ENCODE measurements around the gene TRIM7. TPM values are rescaled to one million over a fixed set of nuclear protein-coding genes. Genes with fewer than 3 reads are reported as not detected.
A peak's percentile ranks its signal among the peaks of the same experiment; 100 is the strongest.

The TRIM7 gene
- total and polyA plus RNA-seq, 2 experiments from 2014 or later, result 0.53 to 0.56 TPM

DNA sequence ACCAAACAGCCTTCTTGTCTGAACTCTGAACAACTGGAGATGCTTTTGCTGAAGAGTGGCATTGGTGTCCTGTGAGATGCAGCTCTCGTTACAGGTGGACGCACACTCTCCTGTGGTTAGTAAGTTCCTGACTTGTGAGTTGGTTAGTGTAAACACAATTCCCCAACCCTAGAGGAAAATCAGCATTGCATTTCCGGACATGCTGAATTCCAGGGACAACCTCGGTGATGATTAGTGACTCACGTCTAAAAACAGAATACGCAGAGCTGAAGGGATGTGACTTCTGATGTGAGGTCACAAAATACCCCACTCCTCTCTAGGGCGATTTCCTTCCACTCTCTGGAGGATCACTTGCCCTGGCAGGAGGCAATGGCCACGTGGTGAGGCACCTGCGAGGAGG is 52.6 kb downstream of the TRIM7 start (continued):
- no peak for TF ChIP-seq JUNB (IDR thresholded peaks at IDR 0.05; ENCODE audit: unreplicated experiment)
- no peak for TF ChIP-seq EZH2phosphoT487 (IDR thresholded peaks at IDR 0.05; ENCODE audit: unreplicated experiment)
- TF ChIP-seq EZH2 (IDR thresholded peaks at IDR 0.05; ENCODE audit: low read depth, unreplicated experiment), result no peak
- no peak for TF ChIP-seq CREB1 (CRISPR knock-in tag; IDR thresholded peaks at IDR 0.05; ENCODE audit: low read depth)
- no peak for TF ChIP-seq ZNF114 (CRISPR knock-in tag; IDR thresholded peaks at IDR 0.05)
- no peak for TF ChIP-seq STAT1 (IDR thresholded peaks at IDR 0.05; ENCODE audit: unreplicated experiment)
- no peak for TF ChIP-seq NANOG (IDR thresholded peaks at IDR 0.05; ENCODE audit: borderline replicate concordance)

GRCh38 chr5:181151146-181151545 is 53.9 kb downstream of the TRIM7 start:
- H3K79me2 ChIP-seq (replicated peaks; ENCODE audit: insufficient read depth), result no peaks in the 10 kb centered on the region
- no peak overlapping the region for H3K4me3 Mint-ChIP-seq
- H3K36me3 ChIP-seq (ENCODE audit: insufficient read depth), result no peaks in the 10 kb centered on the region
- TF ChIP-seq ETS1 (IDR thresholded peaks at IDR 0.05), result no peak
- TF ChIP-seq, protein P1, sequence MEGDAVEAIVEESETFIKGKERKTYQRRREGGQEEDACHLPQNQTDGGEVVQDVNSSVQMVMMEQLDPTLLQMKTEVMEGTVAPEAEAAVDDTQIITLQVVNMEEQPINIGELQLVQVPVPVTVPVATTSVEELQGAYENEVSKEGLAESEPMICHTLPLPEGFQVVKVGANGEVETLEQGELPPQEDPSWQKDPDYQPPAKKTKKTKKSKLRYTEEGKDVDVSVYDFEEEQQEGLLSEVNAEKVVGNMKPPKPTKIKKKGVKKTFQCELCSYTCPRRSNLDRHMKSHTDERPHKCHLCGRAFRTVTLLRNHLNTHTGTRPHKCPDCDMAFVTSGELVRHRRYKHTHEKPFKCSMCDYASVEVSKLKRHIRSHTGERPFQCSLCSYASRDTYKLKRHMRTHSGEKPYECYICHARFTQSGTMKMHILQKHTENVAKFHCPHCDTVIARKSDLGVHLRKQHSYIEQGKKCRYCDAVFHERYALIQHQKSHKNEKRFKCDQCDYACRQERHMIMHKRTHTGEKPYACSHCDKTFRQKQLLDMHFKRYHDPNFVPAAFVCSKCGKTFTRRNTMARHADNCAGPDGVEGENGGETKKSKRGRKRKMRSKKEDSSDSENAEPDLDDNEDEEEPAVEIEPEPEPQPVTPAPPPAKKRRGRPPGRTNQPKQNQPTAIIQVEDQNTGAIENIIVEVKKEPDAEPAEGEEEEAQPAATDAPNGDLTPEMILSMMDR (conservative IDR thresholded peaks at IDR 0.05; ENCODE audit: low read depth in 2 of 2), result peak in 1 of 2 experiments; percentile 76; a peak in 2 of 4 replicates
- peaks cover 21% of the 10 kb centered on the region; the same call in 1 of the 2 replicates for H3K4me1 ChIP-seq (ENCODE audit: insufficient read depth)
- H3K27me3 ChIP-seq (ENCODE audit: insufficient read depth), result no peaks in the 10 kb centered on the region
- H3K27ac Mint-ChIP-seq, result no peak overlapping the region
- DNase-seq (ENCODE audit: low spot score), result peak; percentile 65
- H3F3A ChIP-seq (replicated peaks; ENCODE audit: low read depth), result no peaks in the 10 kb centered on the region
- peaks cover 5% of the 10 kb centered on the region for H3K9me2 ChIP-seq (ENCODE audit: insufficient read depth)
- peaks cover 10% of the 10 kb centered on the region; the same call in 2 of the 3 replicates for H3K9me3 Mint-ChIP-seq
- H3K4me2 ChIP-seq, result no peak overlapping the region
- H4K20me1 ChIP-seq (replicated peaks; ENCODE audit: insufficient read depth), result no peaks in the 10 kb centered on the region
- peak; percentile 95 for ATAC-seq
- no peak overlapping the region for H3K27ac ChIP-seq (ENCODE audit: low read depth)
- H3K4me1 Mint-ChIP-seq, result peaks cover 28% of the 10 kb centered on the region
- peak overlapping the region; percentile 76 for H2AFZ ChIP-seq
- H3K27me3 Mint-ChIP-seq (ENCODE audit: insufficient read depth, low read depth, poor library complexity), result peaks cover 34% of the 10 kb centered on the region
- no peak overlapping the region for H3K4me3 ChIP-seq
- H3K36me3 Mint-ChIP-seq (ENCODE audit: low read depth), result no peaks in the 10 kb centered on the region

- Histone ChIP-seq H3K36me3 (ENCODE audit: insufficient read depth) (no peaks in the 10 kb centered on the region), H3K4me3 (no peak overlapping the region), H3F3A (replicated peaks; ENCODE audit: low read depth) (no peaks in the 10 kb centered on the region), H4K20me1 (replicated peaks; ENCODE audit: insufficient read depth) (no peaks in the 10 kb centered on the region), H3K4me2 (no peak overlapping the region; the same call in 1 of the 2 replicates), H3K79me2 (replicated peaks; ENCODE audit: insufficient read depth) (no peaks in the 10 kb centered on the region), H3K9me2 (ENCODE audit: insufficient read depth) (peaks cover 5% of the 10 kb centered on the region), H2AFZ (peak overlapping the region; percentile 52; the same call in 1 of the 2 replicates), H3K27me3 (ENCODE audit: insufficient read depth) (no peaks in the 10 kb centered on the region), H3K27ac (ENCODE audit: low read depth) (no peak overlapping the region), H3K4me1 (ENCODE audit: insufficient read depth) (peaks cover 21% of the 10 kb centered on the region; the same call in 1 of the 2 replicates)
- Mint-ChIP-seq H3K4me3 (no peak overlapping the region), H3K4me1 (peaks cover 28% of the 10 kb centered on the region), H3K27me3 (ENCODE audit: insufficient read depth, low read depth, poor library complexity) (peaks cover 32% of the 10 kb centered on the region), H3K9me3 (peaks cover 15% of the 10 kb centered on the region), H3K36me3 (ENCODE audit: low read depth) (0 out of 3 replicates have a peak, but pooled peaks cover under 1% of the 10 kb centered on the region), H3K27ac (no peak overlapping the region)
- no peak for ATAC-seq
- no peak for DNase-seq (ENCODE audit: low spot score)
- TF ChIP-seq ZNF114 (CRISPR knock-in tag; IDR thresholded peaks at IDR 0.05) (no peak), ZNF331 (CRISPR knock-in tag; IDR thresholded peaks at IDR 0.05; ENCODE audit: low read depth) (no peak), POLR2AphosphoS5 (IDR thresholded peaks at IDR 0.05; ENCODE audit: low read depth) (no peak)
Measured at GRCh38 chr5:181149806-181150733, 54.9 kb downstream of the TRIM7 start.
